ENCODE data around the gene UGGT1. TPM values are rescaled to one million over a fixed set of nuclear protein-coding genes. Genes with fewer than 3 reads are reported as not detected.

Gene UGGT1
- total and polyA plus RNA-seq, 9 of the 15 experiments (the other 6 are each of a cell fraction or from before 2014, with no cell fraction given), result 5.1 to 56.4 (median 37.9) TPM

GRCh38 chr2:128232965-128233789, 142.2 kb downstream of the UGGT1 start (continued):
- TF ChIP-seq E2F6 (IDR thresholded peaks at IDR 0.05; ENCODE audit: borderline replicate concordance in 1 of 2, extremely low read depth in 1 of 2, insufficient read depth in 1 of 2, insufficient read length in 1 of 2, low read depth in 1 of 2, low read length in 1 of 2, poor library complexity in 1 of 2, severe bottlenecking in 1 of 2) (peak in 1 of 2 experiments; percentile 43), RAD21 (CRISPR knock-in tag; conservative IDR thresholded peaks at IDR 0.05 in 1 of 2, IDR thresholded peaks at IDR 0.05 in 1 of 2) (peak; percentile 70 to 82), YY1 (IDR thresholded peaks at IDR 0.05; ENCODE audit: borderline replicate concordance in 1 of 3, control insufficient read depth in 1 of 3, extremely low read depth in 1 of 3, insufficient read depth in 3 of 3, insufficient read length in 1 of 3, insufficient replicate concordance in 2 of 3, low read depth in 1 of 3, low read length in 2 of 3) (peak in 1 of 3 experiments; percentile 42), ZNF24 (IDR thresholded peaks at IDR 0.05) (no peak), RBFOX2 (IDR thresholded peaks at IDR 0.05; ENCODE audit: low read depth, low read length) (0 out of 2 replicates have a peak, but pooled peaks have one; percentile 24), MAFF (IDR thresholded peaks at IDR 0.05; ENCODE audit: low read length) (no peak), MAZ (CRISPR knock-in tag; conservative IDR thresholded peaks at IDR 0.05 in 1 of 2, IDR thresholded peaks at IDR 0.05 in 1 of 2) (peak; percentile 33 to 73; a peak in 3 of 4 replicates), KDM4B (IDR thresholded peaks at IDR 0.05; ENCODE audit: borderline replicate concordance in 2 of 2, low read depth in 1 of 2) (no peak), RB1 (IDR thresholded peaks at IDR 0.05; ENCODE audit: low read depth) (peak; percentile 86), UBTF (IDR thresholded peaks at IDR 0.05; ENCODE audit: borderline replicate concordance in 1 of 2, low read depth in 2 of 2, low read length in 2 of 2) (no peak), ZNF224 (CRISPR knock-in tag; IDR thresholded peaks at IDR 0.05) (no peak), ZNF41 (CRISPR knock-in tag; conservative IDR thresholded peaks at IDR 0.05) (no peak)
- TF ChIP-seq, protein P1, sequence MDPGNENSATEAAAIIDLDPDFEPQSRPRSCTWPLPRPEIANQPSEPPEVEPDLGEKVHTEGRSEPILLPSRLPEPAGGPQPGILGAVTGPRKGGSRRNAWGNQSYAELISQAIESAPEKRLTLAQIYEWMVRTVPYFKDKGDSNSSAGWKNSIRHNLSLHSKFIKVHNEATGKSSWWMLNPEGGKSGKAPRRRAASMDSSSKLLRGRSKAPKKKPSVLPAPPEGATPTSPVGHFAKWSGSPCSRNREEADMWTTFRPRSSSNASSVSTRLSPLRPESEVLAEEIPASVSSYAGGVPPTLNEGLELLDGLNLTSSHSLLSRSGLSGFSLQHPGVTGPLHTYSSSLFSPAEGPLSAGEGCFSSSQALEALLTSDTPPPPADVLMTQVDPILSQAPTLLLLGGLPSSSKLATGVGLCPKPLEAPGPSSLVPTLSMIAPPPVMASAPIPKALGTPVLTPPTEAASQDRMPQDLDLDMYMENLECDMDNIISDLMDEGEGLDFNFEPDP (CRISPR knock-in tag; IDR thresholded peaks at IDR 0.05), result no peak
- TF ChIP-seq, protein P2, sequence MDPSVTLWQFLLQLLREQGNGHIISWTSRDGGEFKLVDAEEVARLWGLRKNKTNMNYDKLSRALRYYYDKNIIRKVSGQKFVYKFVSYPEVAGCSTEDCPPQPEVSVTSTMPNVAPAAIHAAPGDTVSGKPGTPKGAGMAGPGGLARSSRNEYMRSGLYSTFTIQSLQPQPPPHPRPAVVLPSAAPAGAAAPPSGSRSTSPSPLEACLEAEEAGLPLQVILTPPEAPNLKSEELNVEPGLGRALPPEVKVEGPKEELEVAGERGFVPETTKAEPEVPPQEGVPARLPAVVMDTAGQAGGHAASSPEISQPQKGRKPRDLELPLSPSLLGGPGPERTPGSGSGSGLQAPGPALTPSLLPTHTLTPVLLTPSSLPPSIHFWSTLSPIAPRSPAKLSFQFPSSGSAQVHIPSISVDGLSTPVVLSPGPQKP (CRISPR knock-in tag; IDR thresholded peaks at IDR 0.05), result no peak
- TF ChIP-seq, protein P3, sequence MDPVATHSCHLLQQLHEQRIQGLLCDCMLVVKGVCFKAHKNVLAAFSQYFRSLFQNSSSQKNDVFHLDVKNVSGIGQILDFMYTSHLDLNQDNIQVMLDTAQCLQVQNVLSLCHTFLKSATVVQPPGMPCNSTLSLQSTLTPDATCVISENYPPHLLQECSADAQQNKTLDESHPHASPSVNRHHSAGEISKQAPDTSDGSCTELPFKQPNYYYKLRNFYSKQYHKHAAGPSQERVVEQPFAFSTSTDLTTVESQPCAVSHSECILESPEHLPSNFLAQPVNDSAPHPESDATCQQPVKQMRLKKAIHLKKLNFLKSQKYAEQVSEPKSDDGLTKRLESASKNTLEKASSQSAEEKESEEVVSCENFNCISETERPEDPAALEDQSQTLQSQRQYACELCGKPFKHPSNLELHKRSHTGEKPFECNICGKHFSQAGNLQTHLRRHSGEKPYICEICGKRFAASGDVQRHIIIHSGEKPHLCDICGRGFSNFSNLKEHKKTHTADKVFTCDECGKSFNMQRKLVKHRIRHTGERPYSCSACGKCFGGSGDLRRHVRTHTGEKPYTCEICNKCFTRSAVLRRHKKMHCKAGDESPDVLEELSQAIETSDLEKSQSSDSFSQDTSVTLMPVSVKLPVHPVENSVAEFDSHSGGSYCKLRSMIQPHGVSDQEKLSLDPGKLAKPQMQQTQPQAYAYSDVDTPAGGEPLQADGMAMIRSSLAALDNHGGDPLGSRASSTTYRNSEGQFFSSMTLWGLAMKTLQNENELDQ (CRISPR knock-in tag; IDR thresholded peaks at IDR 0.05; ENCODE audit: borderline replicate concordance), result 0 out of 2 replicates have a peak, but pooled peaks have one; percentile 17
